HL-60 (cell line): Measurements from ENCODE around the gene ARL3.

Experiments
- CTCF ChIP-seq: IDR thresholded peaks from one replicate; pipeline ENCODE4 v1.5.1; 2011; ENCODE audit warnings: low read length, control low read depth, inconsistent platforms; ENCODE audit not compliant: insufficient read depth
- POLR2AphosphoS5 ChIP-seq: IDR thresholded peaks from 2 replicates; pipeline ENCODE4 v1.6.1; 2012; ENCODE audit warnings: low read depth

DNA sequence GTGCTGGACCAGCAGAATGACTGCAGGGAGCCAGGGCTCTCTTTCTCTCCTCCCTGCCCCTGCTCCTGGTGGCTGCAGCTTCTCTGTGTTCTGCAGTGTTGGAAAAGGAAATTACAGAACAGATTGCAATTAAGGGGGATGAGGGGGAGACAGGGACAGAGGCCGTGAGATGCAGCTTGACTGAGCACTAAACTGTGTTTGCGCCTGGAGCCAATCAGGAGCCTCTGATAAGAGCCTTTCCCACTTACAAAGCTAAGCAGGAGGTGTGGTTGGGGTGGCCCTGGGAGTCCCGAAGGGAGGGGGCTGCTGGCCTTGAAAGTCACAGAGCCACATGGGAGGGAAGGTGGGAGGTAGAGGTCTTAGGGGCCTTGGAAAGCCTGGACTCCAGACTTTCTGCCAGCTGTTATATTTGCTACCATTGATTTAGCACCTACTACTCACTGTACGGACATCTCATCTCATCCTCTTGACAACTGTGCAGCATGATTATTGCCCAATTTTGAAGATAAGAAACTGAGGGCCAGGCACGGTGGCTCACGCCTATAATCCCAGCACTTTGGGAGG, 43.2 kb downstream of the ARL3 start:
- TF ChIP-seq POLR2AphosphoS5 = no peak
- no peak for TF ChIP-seq CTCF
